NCI-H2227 treated with DMSO at 0.1 percent for 48 hours (cell line): ENCODE results near the gene SHISAL1.
"Not testable (repeated sequence)": the region's sequence is repeated elsewhere in the genome, so short reads cannot be mapped to it uniquely, and the experiment has no call there.

Experiments
- DNase-seq: peaks from one replicate; lab custom pipeline; 2025; lab: John Stamatoyannopoulos, UW

Gene SHISAL1

DNA sequence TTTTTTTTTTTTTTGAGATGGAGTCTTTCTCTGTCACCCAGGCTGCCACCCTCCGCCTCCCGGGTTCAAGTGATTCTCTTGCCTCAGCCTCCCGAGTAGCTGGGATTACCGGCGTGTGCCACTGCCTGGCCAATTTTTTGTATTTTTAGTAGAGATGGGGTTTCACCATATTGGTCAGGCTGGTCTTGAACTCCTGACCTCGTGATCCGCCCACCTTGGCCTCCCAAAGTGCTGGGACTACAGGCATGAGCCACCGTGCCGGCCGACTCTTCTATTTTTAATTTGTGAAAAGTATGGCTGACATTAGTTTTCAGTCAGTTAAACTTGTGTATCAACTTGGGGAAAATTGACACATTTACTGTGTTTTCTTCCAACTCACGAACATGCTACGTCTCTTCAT is 78.4 kb downstream of the SHISAL1 start:
- DNase-seq, result not testable (repeated sequence)

GRCh38 chr22:44231233-44231632 is 81.5 kb downstream of the SHISAL1 start:
- DNase-seq, result no peak

- DNase-seq, result no peak
These were observed 82.9 kb downstream of the SHISAL1 start for GRCh38 chr22:44229809-44230208.

DNA sequence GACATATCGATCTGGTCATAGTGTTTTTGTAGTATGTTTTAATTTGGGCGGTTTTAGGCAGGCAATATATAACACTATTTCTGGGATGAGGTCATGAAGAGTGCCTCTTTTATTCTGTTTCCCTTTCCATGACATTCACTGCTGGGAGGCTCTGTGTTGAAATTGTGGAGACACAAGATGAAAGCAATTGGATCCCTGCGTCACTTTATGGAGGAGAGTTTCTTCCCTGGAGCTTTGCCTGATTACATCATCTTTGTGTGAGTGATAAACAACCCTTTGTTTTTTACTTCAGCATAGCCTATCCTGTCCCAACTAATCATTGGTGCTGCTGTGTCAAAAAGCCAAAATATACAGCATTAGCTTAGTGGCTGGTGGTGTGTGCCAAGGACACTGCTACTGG is 83.4 kb downstream of the SHISAL1 start:
- DNase-seq, result no peak

- DNase-seq, result no peak
These were observed 86.9 kb downstream of the SHISAL1 start for GRCh38 chr22:44225812-44226211.

DNA sequence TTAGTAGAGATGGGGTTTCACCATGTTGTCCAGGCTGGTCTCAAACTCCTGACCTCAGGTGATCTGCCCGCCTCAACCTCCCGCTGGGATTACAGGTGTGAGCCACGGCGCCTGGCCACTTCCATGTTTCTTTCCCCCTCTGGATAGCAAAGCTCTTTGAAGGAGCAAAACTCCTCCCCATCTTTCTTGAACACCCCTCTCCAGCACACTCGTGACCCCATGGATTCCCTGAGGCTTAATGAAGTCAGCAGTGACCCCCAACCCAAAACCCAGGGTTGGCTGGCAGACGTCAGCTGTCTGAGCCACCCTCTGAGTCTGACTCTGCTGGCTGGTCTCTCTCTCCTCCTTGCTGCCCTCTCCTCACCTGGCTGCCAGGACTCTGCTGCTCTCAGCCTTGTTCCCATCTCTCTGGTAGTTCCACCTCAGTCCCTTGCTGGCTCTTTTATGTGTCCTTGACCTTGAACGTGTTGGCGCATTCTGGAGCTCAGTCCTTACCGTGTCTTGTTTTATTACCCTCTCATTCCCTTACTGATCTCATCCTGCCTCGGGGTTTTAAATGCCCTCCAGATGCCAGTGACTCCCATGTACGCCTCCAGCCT is 87.6 kb downstream of the SHISAL1 start:
- DNase-seq, result no peak

DNA sequence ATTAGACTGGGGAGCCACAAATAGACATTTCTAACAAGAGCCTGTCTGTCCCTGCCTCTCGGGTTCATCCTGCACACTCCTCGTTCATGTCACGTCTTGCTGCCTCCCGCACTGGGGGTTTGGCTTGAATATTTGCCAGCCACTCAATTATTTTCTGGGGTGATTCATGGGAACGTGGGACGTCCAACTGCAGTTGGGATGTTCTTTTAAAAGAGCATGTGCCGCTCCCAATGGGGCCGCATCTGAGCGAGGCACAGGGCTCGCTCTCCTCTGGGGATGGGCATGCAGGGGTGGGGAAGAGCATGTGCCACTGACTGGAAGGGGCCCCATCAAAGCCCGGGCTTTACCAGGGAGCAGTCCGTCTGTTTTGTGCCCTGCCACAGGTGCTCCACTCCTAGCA is 88.6 kb downstream of the SHISAL1 start:
- DNase-seq, result no peak

DNA sequence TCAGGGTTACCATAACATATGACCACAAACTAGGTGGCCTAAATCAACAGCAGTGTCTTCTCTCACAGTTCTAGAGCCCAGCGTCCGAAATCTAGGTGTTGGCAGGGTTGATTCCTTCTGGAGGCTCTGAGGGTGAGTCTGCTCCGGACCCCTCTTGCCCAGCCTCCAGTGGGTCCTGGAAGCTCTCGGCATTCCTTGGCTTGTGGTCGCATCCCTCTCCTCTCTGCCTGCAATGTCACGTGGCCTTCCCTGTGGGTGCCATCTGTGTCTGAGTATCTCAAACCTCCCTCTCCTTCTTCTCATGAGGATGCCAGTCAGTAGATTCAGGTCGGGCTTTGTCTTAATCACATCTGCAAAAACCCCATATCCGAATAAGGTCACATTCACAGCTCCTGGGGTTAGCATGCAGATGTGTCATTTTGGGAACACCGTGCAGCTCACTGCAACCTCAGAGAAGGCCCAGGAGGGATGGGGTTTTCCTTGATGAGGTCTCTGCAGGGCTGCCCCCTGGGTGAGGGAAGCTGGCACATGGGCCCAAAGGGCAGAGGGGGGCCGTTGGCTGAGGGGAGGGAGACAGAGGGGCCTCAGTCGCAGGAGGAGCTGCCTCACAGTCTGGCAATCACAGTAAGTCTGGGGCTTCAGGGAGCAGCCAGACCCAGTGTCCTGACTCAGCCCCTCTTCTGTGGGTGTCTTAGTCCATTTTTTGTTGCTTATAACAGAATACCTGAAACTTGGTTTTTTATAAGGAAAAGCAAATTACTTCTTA is 90.9 kb downstream of the SHISAL1 start:
- DNase-seq, result no peak

DNA sequence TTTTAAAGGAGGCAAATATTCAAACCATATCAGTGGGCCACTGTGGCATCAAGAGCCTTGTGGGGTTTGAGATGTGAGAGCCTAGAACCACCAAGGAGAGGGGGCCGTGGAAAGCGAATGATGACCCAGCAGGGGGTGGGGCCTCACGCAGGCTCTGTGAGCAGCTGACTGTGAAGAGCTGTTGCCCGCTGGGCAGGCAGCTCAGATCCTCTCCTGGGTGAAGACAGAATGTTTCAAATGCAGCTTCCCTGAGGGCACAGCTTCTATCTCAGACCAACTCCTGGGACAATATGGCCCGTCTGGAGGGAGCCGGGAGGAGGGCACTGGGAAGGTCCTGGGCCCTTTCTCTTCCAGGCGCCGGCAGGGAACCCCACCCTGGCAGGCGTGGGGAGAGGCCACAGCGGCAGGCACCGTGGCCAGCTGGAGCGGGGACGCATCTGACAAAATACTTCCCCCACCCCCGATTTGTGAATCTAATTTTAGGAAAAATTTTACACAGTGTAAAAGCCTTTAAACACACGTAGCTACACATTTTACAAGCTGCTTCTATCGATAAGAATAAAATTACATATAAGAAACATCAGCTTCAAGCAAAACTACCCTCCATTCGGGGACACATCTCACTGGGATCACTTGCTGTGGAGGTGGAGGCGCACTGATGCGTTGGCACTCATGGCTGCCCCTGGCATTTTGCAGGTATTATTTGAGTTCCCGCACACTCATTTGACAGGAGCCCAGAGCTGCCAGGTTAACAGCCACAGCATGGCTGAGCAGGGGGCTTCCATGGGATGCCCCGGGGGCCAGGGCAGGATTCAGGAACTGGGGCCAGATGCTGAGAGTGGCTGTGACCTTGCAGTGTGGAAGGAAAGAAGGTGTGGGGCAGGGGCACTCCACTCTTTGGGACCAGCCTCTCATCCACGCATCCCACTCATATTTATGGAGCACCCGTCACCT is 91.7 kb downstream of the SHISAL1 start:
- DNase-seq, result no peak

- no peak for DNase-seq
These were observed 93.5 kb downstream of the SHISAL1 start for GRCh38 chr22:44219101-44219870.

GRCh38 chr22:44218071-44218470 is 94.7 kb downstream of the SHISAL1 start:
- DNase-seq, result no peak

- no peak for DNase-seq
These were observed 95.4 kb downstream of the SHISAL1 start for GRCh38 chr22:44217346-44217745.

DNA sequence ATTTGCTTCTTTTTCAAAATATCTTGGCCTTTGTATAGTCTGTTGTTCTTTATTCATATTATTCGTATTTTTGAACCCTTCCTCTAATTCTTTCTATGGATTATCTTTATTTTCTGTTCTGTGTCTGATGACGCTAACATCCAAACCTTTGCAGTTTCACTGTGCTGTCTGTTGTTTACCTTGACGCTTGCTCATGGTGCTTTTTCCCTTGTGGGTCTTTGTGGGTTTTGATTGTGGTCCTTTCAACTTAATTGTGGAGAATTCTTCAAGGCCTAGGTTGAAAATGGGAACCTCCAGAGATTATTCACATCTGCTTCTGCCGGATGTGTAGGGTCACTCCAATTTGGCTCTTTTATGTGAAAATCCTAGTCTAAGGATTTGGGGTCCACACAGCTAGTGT is 97.5 kb downstream of the SHISAL1 start:
- DNase-seq, result no peak

GRCh38 chr22:44214764-44215163 is 98.0 kb downstream of the SHISAL1 start:
- DNase-seq, result no peak

GRCh38 chr22:44214187-44214586 is 98.6 kb downstream of the SHISAL1 start:
- DNase-seq, result no peak

GRCh38 chr22:44213489-44214043 is 99.2 kb downstream of the SHISAL1 start:
- no peak for DNase-seq

- DNase-seq, result no peak
These were observed 99.8 kb downstream of the SHISAL1 start for GRCh38 chr22:44212936-44213335.

GRCh38 chr22:44211946-44212930 is 100.5 kb downstream of the SHISAL1 start:
- DNase-seq, result no peak

DNA sequence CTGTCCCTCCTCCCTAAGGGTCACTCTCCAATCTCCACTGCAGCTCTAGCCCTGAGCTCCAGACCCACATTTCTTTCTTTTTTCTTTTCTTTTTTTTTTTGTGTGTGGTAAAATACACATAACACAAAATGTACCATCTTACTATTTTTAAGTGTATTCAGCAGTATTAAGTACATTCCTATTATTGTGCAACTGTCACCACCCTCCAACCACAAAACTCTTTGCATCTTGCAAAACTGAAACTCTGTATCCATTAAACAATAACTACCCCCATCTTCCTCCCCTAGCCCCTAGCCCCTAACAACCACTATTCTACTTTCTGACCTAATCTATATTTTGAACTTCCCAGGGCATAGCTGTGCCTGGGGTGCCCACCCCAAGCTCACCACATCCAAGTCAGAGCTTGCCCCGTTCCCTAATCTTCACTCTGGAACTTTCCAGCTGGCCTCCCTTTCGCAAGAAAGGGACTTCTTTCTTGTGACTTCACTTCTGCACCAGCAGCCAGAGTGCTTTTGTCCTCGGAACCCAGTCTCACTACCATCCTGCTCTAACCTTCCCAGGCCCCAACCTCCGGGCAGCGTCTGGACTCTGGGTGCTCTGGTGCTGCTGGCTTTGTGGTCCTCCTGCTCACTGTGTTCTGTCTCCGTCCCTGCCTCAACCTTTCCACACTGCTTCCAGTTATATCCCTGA is 101.3 kb downstream of the SHISAL1 start:
- DNase-seq, result no peak

DNA sequence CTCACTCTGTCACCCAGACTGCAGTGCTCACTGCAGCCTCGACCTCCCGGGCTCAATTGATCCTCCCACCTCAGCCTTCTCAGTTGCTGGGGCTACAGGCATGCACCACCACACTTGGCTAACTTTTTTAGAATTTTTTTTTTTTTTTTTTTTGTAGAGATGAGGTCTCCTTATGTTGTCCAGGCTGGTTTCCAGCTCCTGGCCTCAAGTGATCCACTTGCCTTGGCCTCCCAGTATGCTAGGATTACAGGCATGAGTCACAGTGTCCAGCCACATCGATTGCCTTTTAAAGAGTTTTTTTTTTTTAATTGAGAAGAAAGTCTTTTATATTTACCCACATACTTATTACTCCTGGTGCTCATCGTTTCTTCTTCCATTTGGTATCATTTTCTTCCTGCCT is 102.0 kb downstream of the SHISAL1 start:
- no peak for DNase-seq
